ENCODE data around the gene ZNF346.

Gene ZNF346

DNA sequence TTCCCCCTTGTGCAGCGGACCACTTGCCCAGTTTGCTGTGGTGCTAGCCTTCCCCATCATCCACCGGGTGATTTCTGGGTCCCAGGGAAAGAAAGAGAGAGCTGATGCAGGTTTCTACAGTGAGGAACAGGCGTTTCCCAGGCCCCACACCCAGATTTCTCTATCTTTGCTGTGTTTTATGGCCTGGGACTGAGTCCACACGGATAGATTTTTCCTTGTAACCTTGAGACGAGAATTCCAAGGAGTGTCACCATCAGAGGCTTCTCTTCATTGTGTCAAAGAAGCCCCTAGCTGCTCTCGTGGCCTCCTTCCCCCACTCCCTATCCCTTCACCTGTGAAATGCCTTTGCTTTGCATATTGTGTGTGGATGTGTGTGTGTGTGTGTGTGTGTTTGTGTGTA, 43.0 kb downstream of the ZNF346 start:
- no peak for DNase-seq (ENCODE audit: extremely low read depth in 1 of 2, low read depth in 1 of 2)

DNA sequence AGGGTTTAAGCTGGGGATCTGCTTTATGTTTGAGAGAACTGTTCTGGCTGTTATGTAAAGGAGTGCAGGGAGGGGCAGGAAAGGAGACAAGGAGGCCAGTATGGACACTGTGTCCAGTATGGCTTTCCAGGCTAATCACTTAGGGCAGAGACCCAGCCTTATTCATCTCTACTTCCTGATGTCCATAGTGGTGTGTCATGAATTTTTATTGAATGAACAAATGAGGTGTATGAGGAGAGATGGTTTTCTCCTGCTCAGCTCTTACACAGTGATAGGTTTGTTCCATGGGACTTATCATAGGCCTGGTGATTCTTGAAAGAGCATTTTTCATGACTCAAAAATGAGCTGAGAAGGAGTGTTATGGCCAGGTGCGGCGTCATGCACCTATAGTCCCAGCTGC, 43.7 kb downstream of the ZNF346 start:
- no peak for DNase-seq (ENCODE audit: extremely low read depth in 1 of 2, low read depth in 1 of 2)

DNA sequence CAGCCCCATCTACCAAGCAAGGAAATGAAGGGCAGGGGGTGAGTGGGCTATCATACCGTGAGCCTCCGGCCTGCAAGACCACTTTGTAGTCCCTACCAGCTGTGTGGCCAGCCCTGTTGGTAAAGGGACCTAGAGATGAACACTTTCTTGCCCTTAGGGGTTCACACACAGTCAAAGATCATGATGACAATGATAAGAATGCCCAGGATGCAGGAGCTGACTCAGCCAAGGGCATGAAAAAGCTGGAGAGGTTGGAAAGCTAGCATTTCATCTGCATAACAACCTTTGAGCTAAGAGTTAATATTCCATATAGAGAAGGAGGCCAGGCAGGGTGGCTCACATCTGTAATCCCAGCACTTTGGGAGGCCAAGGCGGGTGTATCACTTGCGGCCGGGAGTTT, 45.0 kb downstream of the ZNF346 start:
- DNase-seq (ENCODE audit: extremely low read depth in 1 of 2, low read depth in 1 of 2) = no peak

DNA sequence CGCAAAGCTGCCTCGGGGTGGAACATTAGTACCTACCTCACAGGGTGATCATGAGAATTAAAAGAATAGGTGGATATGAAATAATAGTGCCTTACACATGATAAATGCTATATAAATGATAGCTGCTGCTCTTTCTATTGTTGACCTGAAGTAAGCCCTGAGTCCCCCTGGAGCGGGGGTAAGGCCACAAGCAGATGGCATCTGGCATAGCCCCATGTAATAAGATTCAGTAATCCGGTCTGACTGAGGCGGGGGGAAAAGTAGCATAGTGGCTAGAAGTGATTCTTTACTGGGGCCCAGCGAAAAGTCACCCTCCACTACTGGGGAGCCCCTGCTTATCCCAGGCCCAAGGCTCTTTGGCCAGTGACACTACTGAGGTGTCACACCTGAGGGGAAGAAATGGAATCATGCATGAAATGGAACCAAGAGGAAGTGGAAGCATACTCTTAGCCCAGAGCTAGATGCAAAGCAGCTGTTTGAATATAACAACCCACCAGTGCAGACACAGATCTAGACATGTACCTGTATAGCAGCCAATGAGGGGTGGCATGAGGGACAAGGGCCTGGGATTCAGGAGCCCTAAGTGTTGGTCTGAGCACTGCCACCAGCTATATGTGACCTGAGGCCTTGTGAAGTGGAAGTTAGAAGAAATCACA, 48.2 kb downstream of the ZNF346 start:
- DNase-seq (ENCODE audit: extremely low read depth in 1 of 2, low read depth in 1 of 2) = no peak

DNA sequence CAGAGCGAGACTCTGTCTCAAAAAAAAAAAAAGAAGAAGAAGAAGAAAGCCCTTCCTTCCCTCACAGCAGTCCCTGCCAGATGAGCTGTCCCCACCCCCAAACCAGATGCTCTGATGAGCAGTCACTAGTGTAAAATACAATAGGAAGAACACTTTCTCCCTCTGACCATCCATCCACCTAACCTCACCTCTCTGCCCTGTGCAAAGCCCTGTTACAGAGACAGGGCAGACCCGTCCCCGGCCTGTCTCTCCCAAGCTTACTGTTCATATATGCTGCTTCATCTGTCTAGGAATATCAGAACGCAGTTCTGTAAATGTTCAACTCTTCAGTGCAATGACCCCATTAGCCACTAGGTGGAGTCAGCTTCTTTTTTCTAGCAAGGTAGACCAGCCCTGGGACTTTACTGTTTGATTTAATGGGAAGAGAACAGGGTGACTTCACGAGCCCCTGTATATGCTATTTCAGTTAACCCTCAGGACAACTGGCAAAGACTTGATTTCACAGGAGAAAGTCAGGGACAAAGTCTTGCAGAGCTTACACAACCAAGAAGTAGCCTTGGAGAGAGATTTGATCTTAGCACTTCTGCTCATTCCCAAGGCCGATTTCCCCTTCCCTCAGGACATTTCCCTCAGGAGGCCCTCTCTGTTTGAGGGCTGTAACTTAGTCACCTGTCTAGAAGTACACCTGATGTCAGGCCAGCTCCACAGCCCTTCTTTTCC, 49.3 kb downstream of the ZNF346 start:
- peak in 1 of 2 donors; percentile 61 for DNase-seq (ENCODE audit: extremely low read depth in 1 of 2, low read depth in 1 of 2)

DNA sequence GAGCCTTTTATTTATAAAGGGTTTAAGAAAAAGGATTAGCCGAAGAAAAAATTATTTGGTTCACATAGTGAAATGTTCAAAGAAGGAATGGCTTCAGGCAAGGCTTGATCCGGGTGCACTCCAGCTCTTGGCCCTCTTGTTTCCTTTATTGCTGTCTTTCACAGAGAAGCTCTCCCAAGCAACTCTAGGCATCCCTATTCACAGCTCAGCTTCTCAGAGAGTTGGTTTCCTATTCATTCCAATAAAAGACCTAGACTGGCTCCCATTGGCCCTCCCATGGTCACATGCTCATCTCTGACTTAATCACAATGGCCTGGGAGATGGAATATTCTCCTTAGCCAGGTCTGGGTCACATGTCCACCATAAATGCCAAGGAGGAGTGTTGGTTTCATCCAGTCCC, 54.8 kb downstream of the ZNF346 start:
- DNase-seq (ENCODE audit: extremely low read depth in 1 of 2, low read depth in 1 of 2) = no peak

DNA sequence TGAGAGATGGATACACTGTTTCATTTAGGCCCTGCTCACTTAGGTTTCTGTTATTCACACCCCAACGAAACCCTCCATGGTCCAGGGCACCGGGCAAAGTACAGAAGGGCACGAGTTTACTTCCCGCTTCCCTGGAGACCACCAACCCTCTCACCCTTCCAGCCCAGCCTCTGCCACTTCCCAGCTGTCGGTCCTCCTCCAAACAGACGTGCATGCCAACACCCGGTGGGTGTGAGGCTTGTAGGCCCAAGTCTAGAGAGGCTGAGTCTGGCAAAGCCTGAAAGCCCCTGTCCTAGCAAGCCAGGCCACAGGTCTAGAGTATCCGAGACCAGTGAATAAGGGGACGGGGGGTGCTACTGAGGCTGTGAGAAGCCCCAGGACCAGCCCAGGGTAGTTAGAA, 57.1 kb downstream of the ZNF346 start:
- DNase-seq (ENCODE audit: extremely low read depth in 1 of 2, low read depth in 1 of 2) = no peak

DNA sequence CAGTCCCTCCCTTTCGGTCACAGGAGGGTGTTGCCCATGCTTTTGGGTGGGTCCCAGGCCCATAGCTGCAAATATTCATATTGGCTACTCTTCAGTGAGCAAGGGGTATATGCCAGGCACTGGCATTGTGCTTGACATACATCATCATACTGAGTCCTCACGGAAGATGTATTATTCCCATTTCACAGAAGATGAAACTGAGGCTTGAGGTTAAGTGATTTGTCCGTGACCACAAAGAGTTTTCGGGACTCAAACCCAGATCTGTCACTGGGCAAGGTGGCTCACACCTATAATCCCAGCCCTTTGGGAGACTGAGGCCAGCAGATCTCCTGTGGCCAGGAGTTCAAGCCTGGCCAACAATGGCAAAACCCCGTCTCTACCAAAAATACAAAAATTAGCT, 57.8 kb downstream of the ZNF346 start:
- DNase-seq (ENCODE audit: extremely low read depth in 1 of 2, low read depth in 1 of 2) = no peak

DNA sequence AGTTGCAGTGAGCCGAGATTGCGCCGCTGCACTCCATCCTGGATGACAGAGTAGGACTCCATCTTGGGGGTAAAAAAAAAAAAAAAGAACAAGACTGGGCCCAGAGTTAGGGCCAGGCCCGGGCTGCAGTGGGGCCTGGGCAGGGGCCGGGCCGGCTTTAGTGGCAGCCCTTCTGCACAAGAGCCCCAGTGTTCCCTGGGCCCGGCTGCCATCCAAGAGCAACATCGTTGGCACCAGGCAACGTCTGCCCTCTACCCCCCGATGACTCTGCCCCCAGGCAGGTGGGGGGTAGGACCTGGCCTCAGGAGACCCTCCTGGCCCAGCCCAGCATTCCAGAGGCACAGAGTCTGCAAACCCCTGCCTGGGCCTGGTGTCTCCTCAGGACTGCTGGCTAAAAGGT, 59.4 kb downstream of the ZNF346 start:
- no peak for DNase-seq (ENCODE audit: extremely low read depth in 1 of 2, low read depth in 1 of 2)

DNA sequence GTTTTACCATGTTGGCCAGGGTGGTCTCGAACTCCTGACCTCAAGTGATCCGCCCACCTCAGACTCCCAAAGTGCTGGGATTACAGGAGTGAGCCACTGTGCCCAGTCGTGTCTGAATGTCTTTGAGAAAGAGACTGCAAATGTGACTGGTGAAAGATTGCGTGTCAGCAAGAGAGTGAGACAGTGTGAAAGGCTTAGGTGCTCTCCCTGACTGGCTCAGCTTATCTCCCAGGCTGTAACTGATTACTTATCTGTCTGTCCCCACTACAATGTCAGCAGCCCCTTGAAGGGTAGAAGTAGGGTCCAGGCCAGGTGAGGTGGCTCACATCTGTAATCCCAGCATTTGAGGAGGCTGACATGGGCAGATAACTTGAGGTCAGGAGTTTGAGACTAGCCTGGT, 60.9 kb downstream of the ZNF346 start:
- DNase-seq (ENCODE audit: extremely low read depth in 1 of 2, low read depth in 1 of 2) = no peak

DNA sequence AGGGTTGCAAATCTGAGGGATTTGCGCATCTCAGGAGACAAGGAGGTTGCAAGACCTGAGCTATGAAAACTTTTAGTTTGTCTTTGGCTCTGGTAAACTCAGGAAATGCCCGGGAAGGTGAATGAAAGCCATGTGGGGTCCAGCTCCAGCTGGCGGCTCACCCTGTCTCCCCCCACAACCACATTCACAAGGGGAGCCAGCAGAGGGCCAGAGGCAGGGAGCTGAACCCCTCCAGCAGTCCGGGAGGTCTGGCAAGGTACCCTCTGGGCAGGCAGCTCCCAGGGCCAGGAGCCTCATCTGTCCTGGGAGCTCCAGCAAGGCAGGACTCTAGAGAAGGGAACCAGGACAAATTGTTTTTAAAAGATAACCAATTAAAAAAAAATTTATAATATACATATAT, 61.7 kb downstream of the ZNF346 start:
- DNase-seq (ENCODE audit: extremely low read depth in 1 of 2, low read depth in 1 of 2) = no peak

DNA sequence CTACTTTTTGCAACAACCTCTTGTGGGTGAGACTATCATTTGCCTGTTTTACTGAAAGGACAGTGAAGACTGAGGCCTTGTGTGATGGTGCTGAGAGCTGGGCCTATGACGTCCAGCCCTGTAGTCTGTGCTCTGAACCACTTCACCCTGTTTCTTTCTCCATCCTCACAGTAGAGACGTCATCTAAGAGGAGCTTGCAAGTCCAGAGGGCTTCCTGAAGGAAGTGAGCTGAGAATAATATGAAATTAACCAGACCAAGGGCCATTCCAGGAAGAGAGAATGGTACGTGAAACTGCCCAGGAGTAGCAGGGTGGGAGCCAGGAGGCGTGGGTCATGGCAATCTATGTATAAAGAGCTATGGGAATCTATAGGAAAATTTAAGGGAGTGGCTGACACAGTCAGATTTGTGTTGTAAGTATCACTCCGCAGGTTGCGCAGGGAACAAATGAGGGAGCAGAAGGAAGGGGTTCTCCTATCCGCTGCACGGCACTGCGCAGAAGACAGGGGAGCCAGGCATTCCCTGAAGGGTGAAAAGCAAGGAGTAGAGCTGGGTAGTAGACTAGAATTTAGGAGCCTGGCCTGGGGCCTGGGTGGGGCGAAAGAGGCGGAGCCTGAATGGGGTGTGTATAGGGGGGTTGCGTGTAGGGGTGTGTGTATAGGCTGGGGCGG, 63.6 kb downstream of the ZNF346 start:
- DNase-seq (ENCODE audit: extremely low read depth in 1 of 2, low read depth in 1 of 2) = no peak

DNA sequence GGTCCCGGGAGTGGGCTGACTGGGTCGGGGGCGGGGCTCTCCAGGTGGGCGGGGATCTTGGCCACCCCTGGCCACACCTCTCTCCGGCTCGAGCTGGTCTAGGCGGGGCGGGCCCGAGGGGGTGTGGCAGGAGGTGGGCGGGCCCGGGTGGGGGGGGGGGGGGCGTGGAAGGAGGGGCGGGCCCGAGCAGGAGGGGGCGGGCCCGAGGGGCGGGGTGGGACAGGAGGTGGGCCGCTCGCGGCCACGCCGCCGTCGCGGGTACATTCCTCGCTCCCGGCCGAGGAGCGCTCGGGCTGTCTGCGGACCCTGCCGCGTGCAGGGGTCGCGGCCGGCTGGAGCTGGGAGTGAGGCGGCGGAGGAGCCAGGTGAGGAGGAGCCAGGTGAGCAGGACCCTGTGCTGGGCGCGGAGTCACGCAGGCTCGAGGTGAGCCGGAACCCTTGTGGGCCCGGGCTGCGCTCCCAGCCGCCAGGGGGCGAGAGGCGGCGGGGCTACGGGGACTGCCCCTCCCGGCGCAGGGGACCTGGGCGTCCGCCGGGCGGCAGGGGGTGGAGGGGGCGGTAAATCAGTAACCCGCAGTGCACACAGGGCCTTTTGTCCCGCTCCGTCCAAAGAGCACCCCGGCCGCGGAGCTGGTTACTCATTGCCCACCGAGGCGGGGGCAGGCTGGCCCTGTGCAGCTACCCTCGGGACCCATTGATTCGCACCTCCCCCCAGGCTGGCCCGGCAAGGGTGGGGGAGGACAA, 64.3 kb downstream of the ZNF346 start, which contains the start of gene FGFR4:
Gene FGFR4 (plus strand): TSS at position 262 of the 744 bp plus-strand sequence. CDS start 2,688 bp downstream, outside the sequence.
- peak; percentile 26 to 34 for DNase-seq (ENCODE audit: extremely low read depth in 1 of 2, low read depth in 1 of 2)

DNA sequence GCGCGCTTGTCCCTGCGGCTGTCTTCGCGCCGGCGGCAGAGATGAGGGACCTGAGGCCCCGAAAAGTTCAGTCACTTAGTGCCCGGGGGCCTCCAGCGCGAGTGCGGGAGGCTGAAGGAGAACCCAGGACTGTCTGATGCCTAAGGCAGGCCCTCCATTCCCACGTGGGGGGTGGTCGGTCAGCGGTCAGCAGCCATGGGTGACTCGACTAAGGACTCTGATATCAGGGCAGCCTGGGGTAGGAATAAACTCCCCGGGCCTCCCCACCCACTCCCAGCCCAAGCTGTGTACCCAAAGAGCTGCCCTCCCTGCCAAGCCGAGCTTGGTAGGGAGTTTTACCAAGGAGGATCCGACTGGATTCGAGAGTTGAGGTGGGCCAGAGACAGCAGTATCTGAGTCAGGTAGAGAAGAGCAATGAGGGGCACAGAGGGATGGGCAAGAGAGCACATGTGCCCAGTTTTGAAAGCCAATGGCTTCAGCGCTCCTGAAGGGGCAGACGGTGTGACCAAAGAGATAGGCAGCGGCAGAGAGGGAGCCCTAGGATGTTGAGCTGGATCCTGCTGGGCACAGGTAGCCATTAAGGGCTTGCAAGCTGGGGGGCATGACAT, 65.0 kb downstream of the ZNF346 start:
- no peak for DNase-seq (ENCODE audit: extremely low read depth in 1 of 2, low read depth in 1 of 2)

DNA sequence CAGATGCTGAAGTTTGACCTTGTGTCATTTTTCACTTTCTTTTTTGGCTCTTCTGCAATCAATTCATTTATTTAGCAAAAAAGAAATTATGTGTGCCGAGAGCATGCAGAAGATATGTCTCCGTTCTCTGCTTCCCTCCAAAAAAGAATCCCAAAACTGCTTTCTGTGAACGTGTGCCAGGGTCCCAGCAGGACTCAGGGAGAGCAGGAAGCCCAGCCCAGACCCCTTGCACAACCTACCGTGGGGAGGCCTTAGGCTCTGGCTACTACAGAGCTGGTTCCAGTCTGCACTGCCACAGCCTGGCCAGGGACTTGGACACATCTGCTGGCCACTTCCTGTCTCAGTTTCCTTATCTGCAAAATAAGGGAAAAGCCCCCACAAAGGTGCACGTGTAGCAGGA, 66.6 kb downstream of the ZNF346 start:
- no peak for DNase-seq (ENCODE audit: extremely low read depth in 1 of 2, low read depth in 1 of 2)

DNA sequence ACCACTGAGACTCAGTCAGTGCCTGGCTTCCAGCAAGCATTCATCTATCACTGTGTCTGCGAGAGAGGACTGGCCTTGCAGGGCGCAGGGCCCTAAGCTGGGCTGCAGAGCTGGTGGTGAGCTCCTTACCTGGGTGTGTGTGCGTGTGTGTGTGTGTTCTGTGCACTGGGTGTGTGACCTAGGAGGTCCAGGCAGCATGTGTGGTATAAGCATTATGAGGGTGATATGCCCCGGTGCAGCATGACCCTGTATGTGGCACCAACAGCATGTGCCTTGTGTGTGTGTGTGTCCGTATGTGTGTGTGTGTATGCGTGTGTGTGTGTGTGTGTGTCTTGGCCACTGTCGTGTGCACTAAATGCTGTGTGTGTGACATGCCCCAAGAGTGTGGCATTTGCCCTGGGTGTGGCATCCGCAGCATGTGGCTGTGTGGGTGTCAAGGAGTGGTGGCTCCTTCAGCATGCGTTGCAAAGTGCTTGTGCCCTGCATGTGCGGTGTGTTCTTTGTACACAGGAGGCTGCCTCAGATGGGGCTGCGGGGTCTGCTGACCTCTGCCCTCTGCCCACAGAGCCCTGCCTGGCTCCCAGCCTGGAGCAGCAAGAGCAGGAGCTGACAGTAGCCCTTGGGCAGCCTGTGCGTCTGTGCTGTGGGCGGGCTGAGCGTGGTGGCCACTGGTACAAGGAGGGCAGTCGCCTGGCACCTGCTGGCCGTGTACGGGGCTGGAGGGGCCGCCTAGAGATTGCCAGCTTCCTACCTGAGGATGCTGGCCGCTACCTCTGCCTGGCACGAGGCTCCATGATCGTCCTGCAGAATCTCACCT, 67.5 kb downstream of the ZNF346 start:
- DNase-seq (ENCODE audit: extremely low read depth in 1 of 2, low read depth in 1 of 2) = no peak

DNA sequence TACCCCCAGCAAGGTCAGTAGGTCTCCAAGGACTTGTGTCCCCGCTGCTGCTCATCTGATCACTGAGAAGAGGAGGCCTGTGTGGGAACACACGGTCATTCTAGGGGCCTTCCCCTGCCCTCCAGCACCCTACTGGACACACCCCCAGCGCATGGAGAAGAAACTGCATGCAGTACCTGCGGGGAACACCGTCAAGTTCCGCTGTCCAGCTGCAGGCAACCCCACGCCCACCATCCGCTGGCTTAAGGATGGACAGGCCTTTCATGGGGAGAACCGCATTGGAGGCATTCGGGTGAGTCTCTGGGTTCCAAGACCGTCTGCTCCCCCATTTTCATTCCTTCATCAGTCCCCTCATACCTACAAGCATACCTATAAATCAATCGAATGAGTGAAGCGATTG, 68.3 kb downstream of the ZNF346 start:
- DNase-seq (ENCODE audit: extremely low read depth in 1 of 2, low read depth in 1 of 2) = no peak

DNA sequence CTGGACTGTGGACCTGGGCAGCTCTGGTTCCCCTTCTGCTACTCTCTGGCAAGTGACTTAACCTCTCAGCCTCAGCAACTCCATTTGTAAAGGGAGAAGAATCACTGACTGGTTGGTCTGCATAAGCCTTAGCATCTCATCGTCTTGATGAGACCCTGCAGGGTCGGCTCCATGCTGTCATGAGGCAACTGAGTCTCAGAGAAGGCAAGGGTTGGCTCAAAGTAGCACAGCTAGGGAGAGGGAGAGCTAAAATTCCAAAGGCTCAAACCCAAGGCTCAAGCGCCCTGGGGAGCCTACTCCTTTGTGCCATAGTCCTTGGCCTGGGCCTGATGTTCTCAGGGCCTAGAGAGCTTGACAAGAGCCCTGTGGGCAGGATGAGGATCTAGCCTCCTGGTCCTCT, 68.7 kb downstream of the ZNF346 start:
- DNase-seq (ENCODE audit: extremely low read depth in 1 of 2, low read depth in 1 of 2) = no peak

DNA sequence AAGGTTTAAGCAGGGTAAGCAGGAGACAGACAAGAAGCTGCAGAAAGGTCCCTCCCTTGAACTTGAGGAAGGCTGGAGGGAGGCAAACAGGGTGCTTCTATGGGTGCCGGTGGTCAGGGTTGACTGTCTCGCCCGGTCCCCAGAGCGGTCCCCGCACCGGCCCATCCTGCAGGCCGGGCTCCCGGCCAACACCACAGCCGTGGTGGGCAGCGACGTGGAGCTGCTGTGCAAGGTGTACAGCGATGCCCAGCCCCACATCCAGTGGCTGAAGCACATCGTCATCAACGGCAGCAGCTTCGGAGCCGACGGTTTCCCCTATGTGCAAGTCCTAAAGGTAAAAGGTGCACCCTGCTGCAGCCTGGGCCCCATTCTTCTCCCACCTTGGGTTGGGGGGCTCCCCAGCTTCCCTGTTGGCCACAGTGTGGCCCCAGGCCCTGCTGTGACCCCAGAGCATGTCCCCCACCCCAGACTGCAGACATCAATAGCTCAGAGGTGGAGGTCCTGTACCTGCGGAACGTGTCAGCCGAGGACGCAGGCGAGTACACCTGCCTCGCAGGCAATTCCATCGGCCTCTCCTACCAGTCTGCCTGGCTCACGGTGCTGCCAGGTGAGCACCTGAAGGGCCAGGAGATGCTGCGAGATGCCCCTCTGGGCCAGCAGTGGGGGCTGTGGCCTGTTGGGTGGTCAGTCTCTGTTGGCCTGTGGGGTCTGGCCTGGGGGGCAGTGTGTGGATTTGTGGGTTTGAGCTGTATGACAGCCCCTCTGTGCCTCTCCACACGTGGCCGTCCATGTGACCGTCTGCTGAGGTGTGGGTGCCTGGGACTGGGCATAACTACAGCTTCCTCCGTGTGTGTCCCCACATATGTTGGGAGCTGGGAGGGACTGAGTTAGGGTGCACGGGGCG, 69.9 kb downstream of the ZNF346 start:
- no peak for DNase-seq (ENCODE audit: extremely low read depth in 1 of 2, low read depth in 1 of 2)
